ENCODE data around the gene RBM3.

RBM3 gene

GRCh38 chrX:48576108-48576507, 1.8 kb downstream of the RBM3 start:
- TF ChIP-seq CTCF (IDR thresholded peaks at IDR 0.05; ENCODE audit: control insufficient read depth, insufficient read depth, low read depth, low read length, missing control alignments): no peak
- H3K4me3 ChIP-seq (ENCODE audit: control insufficient read depth, low read depth, low read length): peak overlapping the region; percentile 76
- DNase-seq (ENCODE audit: low read depth): no peak

- no peak for TF ChIP-seq CTCF (IDR thresholded peaks at IDR 0.05; ENCODE audit: control insufficient read depth, insufficient read depth, low read depth, low read length, missing control alignments)
- no peak for DNase-seq (ENCODE audit: low read depth)
- H3K4me3 ChIP-seq (ENCODE audit: control insufficient read depth, low read depth, low read length): no peak overlapping the region
These were observed 4.4 kb downstream of the RBM3 start for GRCh38 chrX:48578661-48579128.

GRCh38 chrX:48579259-48579658, 5.0 kb downstream of the RBM3 start:
- no peak for DNase-seq (ENCODE audit: low read depth)
- TF ChIP-seq CTCF (IDR thresholded peaks at IDR 0.05; ENCODE audit: control insufficient read depth, insufficient read depth, low read depth, low read length, missing control alignments): no peak

GRCh38 chrX:48580662-48581061, 6.4 kb downstream of the RBM3 start:
- DNase-seq (ENCODE audit: low read depth): no peak
- no peak for TF ChIP-seq CTCF (IDR thresholded peaks at IDR 0.05; ENCODE audit: control insufficient read depth, insufficient read depth, low read depth, low read length, missing control alignments)

More at GRCh38 chrX:48579259-48579658, 5.0 kb downstream of the RBM3 start:
- H3K4me3 ChIP-seq (ENCODE audit: control insufficient read depth, low read depth, low read length): no peak overlapping the region

GRCh38 chrX:48584698-48585097, 10.4 kb downstream of the RBM3 start:
- H3K4me3 ChIP-seq (ENCODE audit: control insufficient read depth, low read depth, low read length): no peak overlapping the region
- DNase-seq (ENCODE audit: low read depth): no peak
- no peak for TF ChIP-seq CTCF (IDR thresholded peaks at IDR 0.05; ENCODE audit: control insufficient read depth, insufficient read depth, low read depth, low read length, missing control alignments)

More at GRCh38 chrX:48580662-48581061, 6.4 kb downstream of the RBM3 start:
- no peak overlapping the region for H3K4me3 ChIP-seq (ENCODE audit: control insufficient read depth, low read depth, low read length)

GRCh38 chrX:48589482-48590162, 15.3 kb downstream of the RBM3 start:
- TF ChIP-seq CTCF (IDR thresholded peaks at IDR 0.05; ENCODE audit: control insufficient read depth, insufficient read depth, low read depth, low read length, missing control alignments): no peak
- H3K4me3 ChIP-seq (ENCODE audit: control insufficient read depth, low read depth, low read length): no peak overlapping the region
- no peak for DNase-seq (ENCODE audit: low read depth)
